Esophagus muscularis mucosa (tissue), 3 donors: ENCODE data around the gene GAL3ST3.

Experiments
- CTCF ChIP-seq, 3 experiments: fragments of 200-600 bp in 2 of 3; fragments of 450-650 bp in 1 of 3; sonication (generic) in 2 of 3; IDR thresholded peaks; one replicate each; pipeline ENCODE4 v1.5.1; 2017 to 2019; ENCODE audit warnings: antibody characterized with exemption in 3 of 3, mild to moderate bottlenecking in 2 of 3, moderate library complexity in 1 of 3
- POLR2A ChIP-seq: fragments of 450-650 bp; IDR thresholded peaks from one replicate; pipeline ENCODE4 v1.6.1; 2017; ENCODE audit warnings: antibody characterized with exemption, moderate library complexity, mild to moderate bottlenecking, low read depth
- POLR2AphosphoS5 ChIP-seq, 2 donors: sonication (generic); formaldehyde crosslinking; IDR thresholded peaks; one replicate each; pipeline ENCODE4 v1.6.1; 2017; ENCODE audit warnings: antibody characterized with exemption in 2 of 2

GRCh38 chr11:66089067-66089466, 40.1 kb upstream of the GAL3ST3 start:
- TF ChIP-seq POLR2A (no peak), CTCF (IDR thresholded peaks at IDR 0.05) (no peak), POLR2AphosphoS5 (IDR thresholded peaks at IDR 0.05) (no peak)
